Stimulated activated CD8-positive, alpha-beta memory T cell treated with anti-CD3 and anti-CD28 coated beads, Interleukin-12 subunit alpha, Interleukin-12 subunit beta, amount 100 ng/mL, for 24 hours (primary cell): ENCODE measurements around the gene MICU1.
"Not testable (repeated sequence)": the region's sequence is repeated elsewhere in the genome, so short reads cannot be mapped to it uniquely, and the experiment has no call there.

Source experiments
- DNase-seq: peaks from one replicate; pipeline ENCODE4 v3.0.0-alpha.2; 2020; ENCODE audit errors: extremely low read depth

MICU1 gene

GRCh38 chr10:72625608-72626443, at the start of gene MICU1:
Gene MICU1 (minus strand): TSS chr10:72626079. CDS start chr10:72566793, 59,286 bp downstream.
- DNase-seq, result peak; percentile 89

- not testable (repeated sequence) for DNase-seq
These were observed 48.3 kb upstream of the MICU1 start for GRCh38 chr10:72674174-72674573.

- DNase-seq, result no peak
These were observed 47.4 kb upstream of the MICU1 start for GRCh38 chr10:72673280-72673679.

- no peak for DNase-seq
These were observed 41.5 kb upstream of the MICU1 start for GRCh38 chr10:72667207-72667864.

- DNase-seq, result no peak
These were observed 40.0 kb upstream of the MICU1 start for GRCh38 chr10:72665925-72666324.

GRCh38 chr10:72663971-72664370, 38.1 kb upstream of the MICU1 start:
- DNase-seq, result no peak

- no peak for DNase-seq
These were observed 35.6 kb upstream of the MICU1 start for GRCh38 chr10:72661431-72661830.

- no peak for DNase-seq
These were observed 34.3 kb upstream of the MICU1 start for GRCh38 chr10:72660220-72660619.

GRCh38 chr10:72659694-72660093, 33.8 kb upstream of the MICU1 start:
- DNase-seq, result no peak

- DNase-seq, result no peak
These were observed 33.0 kb upstream of the MICU1 start for GRCh38 chr10:72658696-72659400.

GRCh38 chr10:72654720-72655119, 28.8 kb upstream of the MICU1 start:
- DNase-seq, result no peak

- no peak for DNase-seq
These were observed 27.7 kb upstream of the MICU1 start for GRCh38 chr10:72653383-72654096.

- DNase-seq, result no peak
These were observed 23.4 kb upstream of the MICU1 start for GRCh38 chr10:72649291-72649690.

- no peak for DNase-seq
These were observed 22.4 kb upstream of the MICU1 start for GRCh38 chr10:72648301-72648700.

- not testable (repeated sequence) for DNase-seq
These were observed 21.1 kb upstream of the MICU1 start for GRCh38 chr10:72646971-72647370.

GRCh38 chr10:72645263-72645858, 19.5 kb upstream of the MICU1 start:
- DNase-seq, result no peak

- DNase-seq, result no peak
These were observed 16.4 kb upstream of the MICU1 start for GRCh38 chr10:72642318-72642717.

- DNase-seq, result no peak
These were observed 13.6 kb upstream of the MICU1 start for GRCh38 chr10:72639441-72639873.

GRCh38 chr10:72638586-72639440, 12.9 kb upstream of the MICU1 start:
- no peak for DNase-seq

GRCh38 chr10:72637398-72637857, 11.5 kb upstream of the MICU1 start:
- no peak for DNase-seq
